Fibroblast of skin of right biceps (primary cell): Measurements from ENCODE around the gene TBCEL.
A peak's percentile ranks its signal among the peaks of the same experiment; 100 is the strongest.
"Not testable (repeated sequence)": the region's sequence is repeated elsewhere in the genome, so short reads cannot be mapped to it uniquely, and the experiment has no call there.

ENCODE experiments used
- DNase-seq: peaks from one replicate; pipeline ENCODE4 v3.0.0-alpha.2; 2013

The TBCEL gene, protein sequence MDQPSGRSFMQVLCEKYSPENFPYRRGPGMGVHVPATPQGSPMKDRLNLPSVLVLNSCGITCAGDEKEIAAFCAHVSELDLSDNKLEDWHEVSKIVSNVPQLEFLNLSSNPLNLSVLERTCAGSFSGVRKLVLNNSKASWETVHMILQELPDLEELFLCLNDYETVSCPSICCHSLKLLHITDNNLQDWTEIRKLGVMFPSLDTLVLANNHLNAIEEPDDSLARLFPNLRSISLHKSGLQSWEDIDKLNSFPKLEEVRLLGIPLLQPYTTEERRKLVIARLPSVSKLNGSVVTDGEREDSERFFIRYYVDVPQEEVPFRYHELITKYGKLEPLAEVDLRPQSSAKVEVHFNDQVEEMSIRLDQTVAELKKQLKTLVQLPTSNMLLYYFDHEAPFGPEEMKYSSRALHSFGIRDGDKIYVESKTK

GRCh38 chr11:121023848-121024751 is at the start of gene TBCEL:
Gene TBCEL, plus strand, starts transcription at chr11:121024102. Its CDS starts 21,589 bp downstream, at chr11:121045691.
- DNase-seq = peak; percentile 85

- DNase-seq = no peak
These were observed 49.4 kb upstream of the TBCEL start for GRCh38 chr11:120974466-120974865.

- peak; percentile 14 for DNase-seq
These were observed 48.9 kb upstream of the TBCEL start for GRCh38 chr11:120974965-120975364.

GRCh38 chr11:120977266-120978137 is 46.4 kb upstream of the TBCEL start:
- peak; percentile 45 for DNase-seq

DNA sequence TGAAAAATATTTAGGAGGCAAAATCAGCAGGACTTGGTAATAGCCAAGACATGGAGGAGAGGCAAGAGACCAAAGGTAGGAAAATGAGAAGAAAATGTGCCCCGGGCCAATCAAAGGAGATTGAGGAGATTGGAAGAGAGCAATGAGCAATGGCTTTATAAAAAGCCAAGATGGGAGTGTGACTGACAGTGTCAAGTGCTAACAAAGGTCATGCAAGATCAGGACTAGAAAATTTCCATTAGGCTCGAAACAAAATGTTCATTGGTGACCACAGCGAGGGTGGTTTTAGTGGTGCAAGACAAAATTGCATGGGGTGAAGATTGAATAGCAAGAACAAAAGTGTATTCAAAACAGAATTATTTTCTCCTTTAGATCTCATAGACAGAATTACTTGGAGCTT is 45.2 kb upstream of the TBCEL start:
- no peak for DNase-seq

DNA sequence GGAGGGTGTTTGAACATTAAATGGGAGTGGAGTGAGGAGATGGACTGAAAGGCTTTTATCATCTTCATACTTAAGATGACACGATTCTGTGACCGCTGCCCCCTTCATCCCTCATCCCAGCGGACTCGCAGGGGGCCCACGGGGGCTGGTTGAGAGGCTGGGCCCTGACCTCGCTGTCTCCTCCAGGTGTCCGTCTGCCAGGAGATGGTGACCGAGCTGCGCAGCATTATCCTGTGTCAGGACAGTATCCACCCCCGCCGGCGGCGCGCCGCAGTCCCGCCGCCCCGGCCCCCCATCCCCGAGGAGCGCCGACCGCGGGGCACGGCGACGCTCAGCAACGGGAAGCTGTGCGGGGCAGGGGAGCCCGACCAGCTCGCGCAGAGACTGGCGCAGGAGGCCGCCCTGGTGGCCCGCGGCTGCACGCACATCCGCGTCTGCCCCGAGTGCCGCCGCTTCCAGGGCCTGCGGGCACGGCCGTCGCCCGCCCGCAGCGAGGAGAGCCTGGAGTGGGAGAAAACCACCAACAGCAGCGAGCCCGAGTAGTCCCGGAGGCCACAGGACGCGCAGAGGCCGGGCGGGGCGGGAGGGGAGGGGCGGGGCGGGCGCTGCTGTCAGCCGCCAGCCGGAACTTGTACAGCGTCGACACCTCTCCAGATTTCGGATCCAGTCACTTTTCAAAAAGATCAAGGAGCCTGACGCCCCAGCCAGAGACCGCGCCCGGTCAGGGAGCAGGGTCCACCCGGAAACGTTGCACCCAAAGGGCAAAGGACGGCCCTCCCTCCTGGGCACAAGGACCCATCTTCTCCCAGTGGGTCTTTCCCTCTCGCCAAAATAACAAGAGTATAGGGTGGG is 38.0 kb upstream of the TBCEL start:
- peak; percentile 59 for DNase-seq

- DNase-seq = no peak
These were observed 35.3 kb upstream of the TBCEL start for GRCh38 chr11:120988603-120989002.

- DNase-seq = no peak
These were observed 31.8 kb upstream of the TBCEL start for GRCh38 chr11:120991830-120992686.

- no peak for DNase-seq
These were observed 29.6 kb upstream of the TBCEL start for GRCh38 chr11:120994091-120994859.

GRCh38 chr11:120995184-120995583 is 28.7 kb upstream of the TBCEL start:
- no peak for DNase-seq

GRCh38 chr11:120996973-120997372 is 26.9 kb upstream of the TBCEL start:
- no peak for DNase-seq

GRCh38 chr11:120998581-120998980 is 25.3 kb upstream of the TBCEL start:
- no peak for DNase-seq

DNA sequence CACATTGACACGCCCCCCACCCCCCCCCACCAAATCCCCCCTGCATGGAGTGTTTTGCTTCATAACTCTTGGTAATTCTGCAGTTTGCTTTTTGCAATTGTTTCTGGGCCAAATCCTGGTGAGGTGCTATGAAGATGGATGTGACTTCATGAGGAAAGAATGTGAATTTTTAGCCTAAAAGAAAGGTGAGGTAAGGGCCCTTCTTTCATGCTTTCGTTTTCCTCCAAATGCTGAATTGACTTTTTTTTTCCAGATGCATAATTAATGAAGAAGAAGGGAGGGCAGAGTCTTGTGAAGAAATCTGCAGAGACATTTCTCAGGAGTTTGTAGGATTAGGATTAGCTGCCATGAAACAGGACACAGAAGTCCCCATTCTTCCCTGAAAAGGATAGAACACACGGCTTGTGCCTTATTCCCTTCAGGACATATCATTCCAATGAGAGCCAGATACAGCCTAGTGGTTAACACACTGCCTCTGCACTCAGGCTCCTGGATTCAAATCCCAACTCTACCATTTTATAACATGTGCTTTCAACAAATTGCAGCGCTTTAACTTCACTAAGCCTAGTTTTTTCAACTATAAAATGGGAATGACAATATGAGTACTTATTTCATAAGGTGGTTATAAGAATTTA is 19.6 kb upstream of the TBCEL start:
- DNase-seq = no peak

DNA sequence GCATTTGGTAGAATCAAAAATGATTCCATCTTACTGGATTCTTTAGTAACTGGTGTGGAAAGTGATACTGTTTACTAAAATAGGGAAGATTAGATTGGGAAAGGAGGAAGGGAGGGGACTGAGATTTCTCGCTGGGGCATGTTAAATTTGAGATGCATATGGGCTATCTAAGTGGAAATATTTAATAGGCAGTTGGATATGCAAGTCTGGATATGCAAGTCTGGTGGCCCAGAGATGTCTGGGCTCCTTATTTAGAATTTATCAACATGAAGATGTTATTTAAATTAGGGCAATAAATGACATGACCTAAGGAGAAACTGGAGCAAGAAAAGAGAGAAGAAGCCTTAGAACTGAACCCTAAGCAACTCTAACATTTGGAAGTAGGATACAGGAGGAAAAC is 17.0 kb upstream of the TBCEL start:
- DNase-seq = no peak

DNA sequence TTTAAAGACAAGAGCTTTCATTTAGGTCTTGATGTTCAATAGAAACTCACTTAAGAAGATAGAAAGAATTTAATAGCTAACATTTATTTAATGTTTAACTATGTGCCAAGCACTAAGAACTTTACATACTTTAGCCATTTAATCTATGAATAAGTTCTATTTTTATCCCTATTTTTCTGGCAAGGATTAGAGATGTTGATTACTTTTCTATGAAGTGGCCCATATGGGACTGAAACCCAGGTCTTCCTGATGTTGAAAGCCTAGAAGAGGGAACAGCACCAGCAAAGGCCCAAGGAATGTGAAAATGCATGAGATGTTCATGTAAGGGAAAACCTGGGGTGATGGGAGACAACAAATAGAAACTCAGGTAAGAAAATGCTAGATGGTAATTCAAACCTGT is 15.4 kb upstream of the TBCEL start:
- DNase-seq = no peak

GRCh38 chr11:121012091-121012490 is 11.8 kb upstream of the TBCEL start:
- no peak for DNase-seq

- DNase-seq = no peak
These were observed 5.2 kb upstream of the TBCEL start for GRCh38 chr11:121018746-121019145.

- not testable (repeated sequence) for DNase-seq
These were observed 2.2 kb upstream of the TBCEL start for GRCh38 chr11:121021718-121022117.

- DNase-seq = no peak
These were observed 1.1 kb downstream of the TBCEL start for GRCh38 chr11:121024989-121025388.

- DNase-seq = no peak
These were observed 5.3 kb downstream of the TBCEL start for GRCh38 chr11:121029153-121029552.
